GM06990 (cell line): ENCODE measurements around the gene F2RL1.
A peak's percentile ranks its signal among the peaks of the same experiment; 100 is the strongest.

Experiments used
- DNase-seq: peaks from one replicate; pipeline ENCODE4 v3.0.0-alpha.2; 2011; ENCODE audit not compliant: insufficient read length; ENCODE audit errors: extremely low read depth
- H3K27me3 ChIP-seq: replicated peaks from 2 replicates; pipeline ENCODE4 v1.6.0; 2011; ENCODE audit warnings: low read length; ENCODE audit not compliant: control insufficient read depth, insufficient read depth
- H3K36me3 ChIP-seq: 2 replicates; pipeline ENCODE4 v1.5.1; 2011; ENCODE audit warnings: low read length; ENCODE audit not compliant: control insufficient read depth, insufficient read depth
- H3K4me3 ChIP-seq: replicated peaks from 2 replicates; pipeline ENCODE4 v1.5.1; 2011; ENCODE audit warnings: low read depth, mild to moderate bottlenecking, control low read depth, low read length
- CTCF ChIP-seq: IDR thresholded peaks from 2 replicates; pipeline ENCODE4 v1.5.1; 2011; ENCODE audit warnings: low read length, control low read depth, mild to moderate bottlenecking, inconsistent platforms; ENCODE audit not compliant: insufficient read depth, poor library complexity, severe bottlenecking

The F2RL1 gene

GRCh38 chr5:76867827-76868693, 49.2 kb downstream of the F2RL1 start:
- peak; percentile 8 for DNase-seq
- Histone ChIP-seq H3K27me3 (no peaks in the 10 kb centered on the region), H3K4me3 (no peak overlapping the region), H3K36me3 (no peaks in the 10 kb centered on the region)
- peak; percentile 82 for TF ChIP-seq CTCF

- Histone ChIP-seq H3K36me3 (no peaks in the 10 kb centered on the region), H3K27me3 (no peaks in the 10 kb centered on the region), H3K4me3 (no peak overlapping the region)
- no peak for TF ChIP-seq CTCF
- DNase-seq: no peak
These were observed 51.2 kb downstream of the F2RL1 start for GRCh38 chr5:76870046-76870445.

GRCh38 chr5:76874088-76874581, 55.3 kb downstream of the F2RL1 start:
- DNase-seq: peak; percentile 39
- peak overlapping the region; percentile 51 for H3K4me3 ChIP-seq

More at GRCh38 chr5:76874088-76874581, 55.3 kb downstream of the F2RL1 start:
- no peak for TF ChIP-seq CTCF
- H3K27me3 ChIP-seq: no peaks in the 10 kb centered on the region
- H3K36me3 ChIP-seq: no peaks in the 10 kb centered on the region
